ENCODE data around the gene SMU1. TPM values are rescaled to one million over a fixed set of nuclear protein-coding genes. Genes with fewer than 3 reads are reported as not detected.
A peak's percentile ranks its signal among the peaks of the same experiment; 100 is the strongest.

Gene SMU1
- total and polyA plus RNA-seq, 3 experiments from 2014 or later: 21.2 to 27.6 (median 27.5) TPM

DNA sequence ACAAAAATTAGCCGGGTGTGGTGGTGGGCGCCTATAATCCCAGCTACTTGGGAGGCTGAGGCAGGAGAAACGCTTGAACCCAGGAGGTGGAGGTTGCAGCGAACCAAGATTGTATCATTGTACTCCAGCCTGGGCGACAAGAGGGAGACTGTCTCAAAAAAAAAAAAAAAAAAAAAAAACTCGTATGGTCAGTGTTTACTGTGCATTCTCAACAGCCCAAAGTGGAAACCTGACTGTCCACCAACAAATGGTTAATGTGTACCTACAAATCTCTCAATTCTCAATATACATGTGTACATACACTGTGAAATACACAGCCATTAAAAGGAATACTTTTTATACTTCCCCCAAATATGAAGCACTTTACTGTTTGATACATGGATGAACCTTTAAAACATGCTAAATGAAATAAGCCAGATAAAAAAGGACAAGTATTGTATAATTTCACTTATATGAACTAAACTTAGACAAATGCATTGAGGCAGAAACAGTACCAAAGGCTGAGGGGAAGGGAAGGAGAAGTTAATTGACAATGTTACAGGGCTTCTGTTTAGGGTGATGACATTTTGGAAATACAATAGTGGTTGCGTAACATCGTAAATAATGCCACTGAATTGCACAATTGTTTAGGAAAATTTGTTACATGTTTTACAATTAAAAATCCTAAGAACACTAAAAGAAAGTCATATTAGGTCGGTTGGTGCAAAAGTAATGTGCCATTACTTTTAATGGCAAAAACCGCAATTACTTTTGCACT lies 34.9 kb downstream of the SMU1 start:
- Histone ChIP-seq H3K9me3 (ENCODE audit: low read length) (no peaks in the 10 kb centered on the region), H3K36me3 (ENCODE audit: insufficient read depth, low read length) (peaks cover 19% of the 10 kb centered on the region), H3K27me3 (ENCODE audit: insufficient read depth, low read length, poor library complexity, severe bottlenecking) (no peaks in the 10 kb centered on the region), H3K4me1 (ENCODE audit: insufficient read depth, low read length) (peaks cover 5% of the 10 kb centered on the region), H3K27ac (ENCODE audit: low read depth, low read length) (no peak overlapping the region), H3K4me3 (ENCODE audit: low read length) (no peak overlapping the region)
- no peak for DNase-seq
- Mint-ChIP-seq H3K4me1 (peaks cover 13 to 27% (median 19%) of the 10 kb centered on the region in 3 donors), H3K27ac (peak overlapping the region in 2 of 8 donors; percentile 76 to 84), H3K4me3 (no peak overlapping the region), H3K27me3 (peaks cover 0 to 2% of the 10 kb centered on the region in 2 donors), H3K36me3 (peaks cover 8 to 48% (median 12%) of the 10 kb centered on the region in 3 donors), H3K9me3 (no peaks in the 10 kb centered on the region)
- CTCF ChIA-PET: no interaction called here
- POLR2A ChIA-PET: interaction anchor here (1.0 kb wide), 1 partner anchor 12 kb away, joined by 4 read pairs; no protein-coding TSS in a partner anchor

DNA sequence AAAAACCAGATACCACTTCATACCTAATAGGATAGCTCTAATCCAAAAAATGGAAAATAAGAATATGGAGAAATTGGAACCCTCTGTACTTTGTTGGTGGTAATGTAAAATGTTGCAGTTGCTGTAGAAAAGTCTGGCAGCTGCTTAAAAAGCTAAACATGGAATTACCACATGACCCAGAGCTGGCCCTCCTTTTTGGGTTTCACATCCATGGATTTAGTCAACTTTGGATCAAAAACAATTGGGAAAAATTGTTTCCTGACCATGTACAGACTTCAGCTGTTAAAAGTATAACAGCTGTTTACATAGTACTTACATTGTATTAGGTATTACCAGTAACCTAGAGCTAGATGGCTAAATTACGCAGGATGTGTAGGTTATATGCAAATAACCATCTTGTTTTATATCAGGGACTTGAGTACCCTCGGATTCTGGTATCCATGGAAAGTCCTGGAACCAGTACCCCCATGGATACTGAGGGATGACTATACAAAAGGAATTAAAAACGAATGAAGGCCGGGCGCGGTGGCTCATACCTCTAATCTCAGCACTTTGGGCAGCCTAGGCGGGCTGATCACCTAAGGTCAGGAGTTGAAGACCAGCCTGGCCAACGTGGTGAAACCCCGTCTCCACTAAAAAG lies 35.6 kb downstream of the SMU1 start:
- DNase-seq: no peak
- ChIA-PET CTCF (no interaction called here), POLR2A (interaction anchor here (1.6 kb wide), 1 partner anchor 16 kb away, joined by 5 read pairs; the partner anchor contains the start of gene DNAJA1)
- H3K27ac Mint-ChIP-seq: peak overlapping the region in 1 of 8 donors; percentile 70
- peaks cover 26% of the 10 kb centered on the region for H3K36me3 ChIP-seq (ENCODE audit: insufficient read depth, low read length)
- H3K36me3 Mint-ChIP-seq: peaks cover 11 to 50% (median 13%) of the 10 kb centered on the region in 3 donors
- no peak overlapping the region for H3K4me3 ChIP-seq (ENCODE audit: low read length)
- no peaks in the 10 kb centered on the region for H3K27me3 ChIP-seq (ENCODE audit: insufficient read depth, low read length, poor library complexity, severe bottlenecking)
- H3K9me3 Mint-ChIP-seq: no peaks in the 10 kb centered on the region
- peaks cover 5% of the 10 kb centered on the region for H3K4me1 ChIP-seq (ENCODE audit: insufficient read depth, low read length)
- no peak overlapping the region for H3K4me3 Mint-ChIP-seq
- peaks cover 15 to 33% (median 23%) of the 10 kb centered on the region in 3 donors for H3K4me1 Mint-ChIP-seq
- peaks cover 0 to 2% of the 10 kb centered on the region in 2 donors for H3K27me3 Mint-ChIP-seq
- no peak overlapping the region for H3K27ac ChIP-seq (ENCODE audit: low read depth, low read length)
- no peaks in the 10 kb centered on the region for H3K9me3 ChIP-seq (ENCODE audit: low read length)

DNA sequence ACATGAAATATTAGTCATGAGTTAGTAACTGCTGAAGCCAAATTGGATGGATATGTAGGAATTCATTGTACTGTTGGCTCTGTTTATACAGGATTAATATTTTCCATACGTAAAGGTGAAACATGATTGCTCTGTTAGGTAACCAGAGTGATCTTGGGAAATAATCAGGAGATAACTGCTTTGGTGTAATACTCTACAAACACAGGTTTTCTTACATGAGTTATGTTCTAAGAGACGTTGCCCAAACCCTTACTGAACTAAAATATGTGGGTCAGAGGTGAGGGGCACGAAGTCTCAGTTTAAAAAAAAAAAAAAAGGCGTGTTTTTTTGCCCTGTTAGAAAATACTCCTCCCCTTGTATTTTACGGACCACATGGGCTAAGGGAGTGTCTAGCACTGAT lies 43.6 kb downstream of the SMU1 start:
- H3K27ac ChIP-seq (ENCODE audit: low read depth, low read length): no peak overlapping the region
- H3K4me3 ChIP-seq (ENCODE audit: low read length): no peak overlapping the region
- no peaks in the 10 kb centered on the region for H3K9me3 ChIP-seq (ENCODE audit: low read length)
- ChIA-PET POLR2A (no interaction called here), CTCF (no interaction called here)
- peaks cover 18% of the 10 kb centered on the region for H3K4me1 ChIP-seq (ENCODE audit: insufficient read depth, low read length)
- Mint-ChIP-seq H3K36me3 (peaks cover 19 to 91% (median 37%) of the 10 kb centered on the region in 3 donors), H3K27ac (peak overlapping the region in 6 of 8 donors; percentile 0 to 47 (median 26)), H3K27me3 (no peaks in the 10 kb centered on the region), H3K4me3 (peak overlapping the region in 2 of 7 donors; percentile 29 to 41), H3K4me1 (peaks cover 44 to 68% (median 65%) of the 10 kb centered on the region in 3 donors), H3K9me3 (no peaks in the 10 kb centered on the region)
- H3K36me3 ChIP-seq (ENCODE audit: insufficient read depth, low read length): peaks cover 73% of the 10 kb centered on the region
- no peak for DNase-seq
- H3K27me3 ChIP-seq (ENCODE audit: insufficient read depth, low read length, poor library complexity, severe bottlenecking): no peaks in the 10 kb centered on the region

DNA sequence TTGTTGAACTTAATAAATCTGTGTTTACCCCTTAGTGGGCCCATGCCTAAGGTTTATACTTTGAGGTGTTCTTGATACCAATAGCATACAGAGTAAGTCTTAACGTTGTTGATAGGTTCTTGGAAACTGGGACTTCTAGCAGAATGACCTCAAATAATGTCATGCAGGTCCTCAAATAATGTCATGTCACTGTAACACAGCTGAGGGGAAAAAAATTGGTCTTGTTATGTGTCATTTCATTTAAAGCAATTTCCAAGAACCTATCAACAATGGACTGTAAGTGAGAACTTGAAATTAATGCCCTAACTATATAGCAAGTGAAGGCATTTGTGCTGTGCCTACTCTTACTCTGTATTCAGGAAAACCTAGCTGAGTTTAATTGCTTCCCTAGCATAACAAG lies 44.2 kb downstream of the SMU1 start:
- DNase-seq: no peak
- Mint-ChIP-seq H3K27ac (peak overlapping the region in 6 of 8 donors; percentile 10 to 47 (median 30)), H3K9me3 (no peaks in the 10 kb centered on the region), H3K4me1 (peaks cover 44 to 74% (median 71%) of the 10 kb centered on the region in 3 donors), H3K27me3 (no peaks in the 10 kb centered on the region), H3K36me3 (peaks cover 19 to 90% (median 37%) of the 10 kb centered on the region in 3 donors), H3K4me3 (no peak overlapping the region)
- Histone ChIP-seq H3K4me3 (ENCODE audit: low read length) (no peak overlapping the region), H3K9me3 (ENCODE audit: low read length) (no peaks in the 10 kb centered on the region), H3K27me3 (ENCODE audit: insufficient read depth, low read length, poor library complexity, severe bottlenecking) (no peaks in the 10 kb centered on the region), H3K36me3 (ENCODE audit: insufficient read depth, low read length) (peaks cover 70% of the 10 kb centered on the region), H3K4me1 (ENCODE audit: insufficient read depth, low read length) (peaks cover 23% of the 10 kb centered on the region), H3K27ac (ENCODE audit: low read depth, low read length) (no peak overlapping the region)
- CTCF ChIA-PET: no interaction called here
- POLR2A ChIA-PET: no interaction called here

DNA sequence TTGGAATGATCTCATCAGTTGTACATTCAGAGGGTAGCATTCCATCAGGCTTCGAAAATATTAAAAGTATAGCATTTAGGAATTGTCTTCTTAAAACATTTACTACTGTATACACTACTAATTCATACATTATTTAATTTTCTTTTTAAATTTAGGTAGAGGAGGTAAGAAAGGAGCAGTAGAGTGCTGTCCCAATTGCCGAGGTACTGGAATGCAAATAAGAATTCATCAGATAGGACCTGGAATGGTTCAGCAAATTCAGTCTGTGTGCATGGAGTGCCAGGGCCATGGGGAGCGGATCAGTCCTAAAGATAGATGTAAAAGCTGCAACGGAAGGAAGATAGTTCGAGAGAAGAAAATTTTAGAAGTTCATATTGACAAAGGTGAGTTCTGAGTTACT lies 46.2 kb downstream of the SMU1 start:
- peak overlapping the region in 1 of 7 donors; percentile 13 for H3K4me3 Mint-ChIP-seq
- ChIA-PET CTCF (no interaction called here), POLR2A (interaction anchor here (1.2 kb wide), 1 partner anchor 12 kb away, joined by 4 read pairs; no protein-coding TSS in a partner anchor)
- Histone ChIP-seq H3K4me1 (ENCODE audit: insufficient read depth, low read length) (peaks cover 37% of the 10 kb centered on the region), H3K27me3 (ENCODE audit: insufficient read depth, low read length, poor library complexity, severe bottlenecking) (no peaks in the 10 kb centered on the region), H3K4me3 (ENCODE audit: low read length) (no peak overlapping the region), H3K9me3 (ENCODE audit: low read length) (no peaks in the 10 kb centered on the region), H3K36me3 (ENCODE audit: insufficient read depth, low read length) (peaks cover 62% of the 10 kb centered on the region), H3K27ac (ENCODE audit: low read depth, low read length) (no peak overlapping the region)
- H3K9me3 Mint-ChIP-seq: no peaks in the 10 kb centered on the region
- H3K36me3 Mint-ChIP-seq: peaks cover 13 to 88% (median 30%) of the 10 kb centered on the region in 3 donors
- no peak for DNase-seq
- peak overlapping the region in 2 of 8 donors; percentile 77 to 98 for H3K27ac Mint-ChIP-seq
- H3K27me3 Mint-ChIP-seq: peaks cover 0 to 5% of the 10 kb centered on the region in 2 donors
- peaks cover 55 to 83% (median 81%) of the 10 kb centered on the region in 3 donors for H3K4me1 Mint-ChIP-seq

DNA sequence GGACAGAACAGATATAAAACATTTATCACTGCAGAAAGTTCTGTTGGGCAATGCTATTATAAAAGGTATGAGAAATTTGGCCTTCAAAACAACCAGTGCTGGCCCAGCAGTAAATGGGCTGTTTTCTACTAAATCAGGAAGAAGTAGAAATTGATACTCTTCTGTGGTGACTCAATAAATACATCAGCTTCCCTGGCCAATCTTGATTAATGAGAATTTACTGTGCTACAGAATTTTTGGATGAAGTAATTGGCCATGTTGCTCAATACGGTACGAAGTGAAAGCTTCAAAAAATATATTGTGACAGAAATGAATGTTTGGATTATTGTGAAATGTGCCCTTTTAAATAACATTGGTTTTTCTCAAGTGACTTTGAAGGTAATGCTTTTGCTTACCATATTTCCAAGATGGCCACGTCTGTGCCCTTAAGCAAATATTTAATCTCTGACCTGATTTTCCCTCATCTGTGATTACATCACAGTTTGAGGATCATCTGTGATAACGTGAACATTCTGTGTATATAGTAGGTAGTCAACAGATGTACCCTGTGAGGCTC lies 47.2 kb downstream of the SMU1 start:
- peaks cover 55% of the 10 kb centered on the region for H3K36me3 ChIP-seq (ENCODE audit: insufficient read depth, low read length)
- no peaks in the 10 kb centered on the region for H3K27me3 ChIP-seq (ENCODE audit: insufficient read depth, low read length, poor library complexity, severe bottlenecking)
- H3K27me3 Mint-ChIP-seq: peaks cover 0 to 7% of the 10 kb centered on the region in 2 donors
- peaks cover 57 to 84% (median 83%) of the 10 kb centered on the region in 3 donors for H3K4me1 Mint-ChIP-seq
- no peaks in the 10 kb centered on the region for H3K9me3 Mint-ChIP-seq
- POLR2A ChIA-PET: interaction anchor here (1.2 kb wide), 1 partner anchor 13 kb away, joined by 4 read pairs; no protein-coding TSS in a partner anchor
- no peaks in the 10 kb centered on the region for H3K9me3 ChIP-seq (ENCODE audit: low read length)
- H3K4me3 ChIP-seq (ENCODE audit: low read length): no peak overlapping the region
- peak overlapping the region in 5 of 7 donors; percentile 10 to 76 (median 26) for H3K4me3 Mint-ChIP-seq
- H3K4me1 ChIP-seq (ENCODE audit: insufficient read depth, low read length): peaks cover 40% of the 10 kb centered on the region
- peak overlapping the region in 6 of 8 donors; percentile 39 to 98 (median 58) for H3K27ac Mint-ChIP-seq
- H3K36me3 Mint-ChIP-seq: peaks cover 12 to 84% (median 30%) of the 10 kb centered on the region in 3 donors
- CTCF ChIA-PET: interaction anchor here (1.2 kb wide), 1 partner anchor 197 kb away, joined by 3 read pairs; no protein-coding TSS in a partner anchor
- H3K27ac ChIP-seq (ENCODE audit: low read depth, low read length): no peak overlapping the region
- no peak for DNase-seq

DNA sequence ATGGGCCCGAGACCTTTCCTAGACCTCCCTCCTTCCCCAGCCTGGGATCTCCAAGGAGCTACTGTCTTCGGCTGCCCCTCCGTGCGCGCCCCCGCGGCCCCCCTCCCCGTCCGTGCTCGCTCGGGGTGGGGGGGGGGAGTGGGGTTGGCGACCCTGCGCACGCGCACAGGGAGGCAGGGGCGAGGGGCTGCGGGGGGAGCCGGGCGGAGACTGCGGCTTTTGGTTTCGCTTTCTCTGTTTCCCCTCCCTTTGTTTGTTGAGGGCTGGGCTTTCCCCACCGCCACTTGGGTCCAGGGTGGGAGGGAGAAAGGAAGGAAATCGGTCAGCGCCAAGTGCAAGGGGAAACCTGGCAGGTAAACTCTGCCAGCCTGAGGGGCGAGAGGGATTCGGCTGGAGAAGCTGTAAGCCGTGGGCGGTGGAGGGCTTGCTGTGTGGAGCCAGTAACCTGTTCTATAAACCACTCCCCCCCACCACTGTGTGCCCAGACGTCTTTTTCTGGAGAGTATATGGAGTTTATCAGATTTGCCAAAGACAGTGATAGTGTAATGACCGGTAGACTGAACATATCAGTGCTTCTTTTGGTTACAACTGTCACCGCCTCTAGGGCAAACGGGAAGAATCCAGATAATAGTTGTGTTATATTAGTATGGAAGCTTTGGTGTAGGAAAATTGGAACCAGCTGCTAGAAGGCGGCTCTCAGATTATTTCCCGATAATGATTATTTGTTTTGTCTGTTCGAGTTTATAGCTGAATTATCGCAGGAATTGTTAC lies 50.7 kb downstream of the SMU1 start:
- peaks cover 27% of the 10 kb centered on the region for H3K36me3 ChIP-seq (ENCODE audit: insufficient read depth, low read length)
- H3K27me3 ChIP-seq (ENCODE audit: insufficient read depth, low read length, poor library complexity, severe bottlenecking): no peaks in the 10 kb centered on the region
- peak overlapping the region; percentile 94 for H3K4me3 ChIP-seq (ENCODE audit: low read length)
- Mint-ChIP-seq H3K27me3 (peaks cover 0 to 7% of the 10 kb centered on the region in 2 donors), H3K4me1 (peaks cover 66 to 85% (median 85%) of the 10 kb centered on the region in 3 donors), H3K36me3 (peaks cover 4 to 55% (median 14%) of the 10 kb centered on the region in 3 donors), H3K9me3 (no peaks in the 10 kb centered on the region), H3K27ac (peak overlapping the region; percentile 94 to 99 (median 98)), H3K4me3 (peak overlapping the region; percentile 93 to 99 (median 97))
- DNase-seq: peak; percentile 74 to 88 (median 81)
- H3K9me3 ChIP-seq (ENCODE audit: low read length): no peaks in the 10 kb centered on the region
- H3K4me1 ChIP-seq (ENCODE audit: insufficient read depth, low read length): peaks cover 54% of the 10 kb centered on the region
- CTCF ChIA-PET: interaction anchor here (1.1 to 1.8 kb wide), 4 partner anchors 14 to 444 kb away, joined by 3 to 4 read pairs (median 4); no protein-coding TSS in a partner anchor
- POLR2A ChIA-PET: interaction anchor here (0.6 to 2.0 kb wide), 10 partner anchors 13 to 264 kb away, joined by 3 to 12 read pairs (median 4); partner anchors contain the start of genes B4GALT1, BAG1, CHMP5 and NFX1
- H3K27ac ChIP-seq (ENCODE audit: low read depth, low read length): peak overlapping the region; percentile 99

Data from CD8-positive, alpha-beta memory T cell (primary cell).